ENCODE measurements around the gene PHKA2.

Gene PHKA2

DNA sequence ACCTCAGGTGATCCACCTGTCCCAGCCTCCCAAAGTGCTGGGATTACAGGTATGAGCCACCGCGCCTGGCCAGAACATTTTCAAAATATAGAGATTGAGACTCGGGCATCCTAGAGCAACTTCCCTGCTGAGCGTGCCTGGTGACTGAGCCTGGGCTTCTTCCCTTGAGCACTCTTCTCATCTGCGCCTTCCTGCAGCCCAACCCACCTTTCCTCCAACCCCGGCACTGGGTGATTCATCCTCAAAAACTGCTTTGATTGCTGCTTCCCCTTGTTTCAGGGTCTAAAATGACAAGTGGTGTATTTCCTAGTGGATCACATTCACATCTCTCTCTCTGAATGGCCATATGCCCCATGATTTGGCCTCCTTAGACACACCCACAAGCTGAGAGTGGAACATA is 37.8 kb downstream of the PHKA2 start:
- no peak for TF ChIP-seq CTCF (IDR thresholded peaks at IDR 0.05; ENCODE audit: poor library complexity, severe bottlenecking)
- H3K36me3 ChIP-seq (ENCODE audit: low read depth) = peaks cover 11% of the 10 kb centered on the region; the same call in 1 of the 2 replicates
- H3K4me1 ChIP-seq (ENCODE audit: insufficient read depth, poor library complexity, severe bottlenecking) = peaks cover 4% of the 10 kb centered on the region
- H3K27me3 ChIP-seq (ENCODE audit: insufficient read depth, poor library complexity, severe bottlenecking) = no peaks in the 10 kb centered on the region
- ATAC-seq (ENCODE audit: low read depth) (peak; percentile 78), DNase-seq (ENCODE audit: low spot score) (no peak)
- H3K9me3 ChIP-seq (ENCODE audit: severe bottlenecking) = no peaks in the 10 kb centered on the region
- no peak overlapping the region for H3K27ac ChIP-seq (ENCODE audit: poor library complexity, severe bottlenecking)
- no peak overlapping the region for H3K4me3 ChIP-seq (ENCODE audit: severe bottlenecking)

DNA sequence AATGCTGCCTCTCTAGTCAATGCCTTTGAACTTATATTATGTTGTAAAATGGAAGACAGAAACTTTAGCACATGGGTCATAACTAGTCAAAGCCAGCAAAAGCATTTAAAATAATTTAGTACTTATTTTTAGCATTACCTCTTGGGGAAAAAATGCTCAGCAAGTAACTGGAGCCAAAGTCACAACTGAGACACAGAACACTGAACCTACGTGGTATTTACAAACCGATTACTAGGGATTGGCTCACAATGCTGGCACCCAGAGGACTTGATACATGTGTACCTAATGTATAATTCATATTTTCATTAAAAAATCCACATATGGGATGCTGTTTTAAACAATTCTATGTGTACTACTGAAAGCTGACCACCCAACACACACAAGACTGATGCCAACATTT is 38.4 kb downstream of the PHKA2 start:
- no peaks in the 10 kb centered on the region for H3K9me3 ChIP-seq (ENCODE audit: severe bottlenecking)
- H3K36me3 ChIP-seq (ENCODE audit: low read depth) = peaks cover 11% of the 10 kb centered on the region; the same call in 1 of the 2 replicates
- H3K4me1 ChIP-seq (ENCODE audit: insufficient read depth, poor library complexity, severe bottlenecking) = peaks cover 4% of the 10 kb centered on the region
- H3K27me3 ChIP-seq (ENCODE audit: insufficient read depth, poor library complexity, severe bottlenecking) = no peaks in the 10 kb centered on the region
- no peak overlapping the region for H3K27ac ChIP-seq (ENCODE audit: poor library complexity, severe bottlenecking)
- no peak for TF ChIP-seq CTCF (IDR thresholded peaks at IDR 0.05; ENCODE audit: poor library complexity, severe bottlenecking)
- no peak for DNase-seq (ENCODE audit: low spot score)
- ATAC-seq (ENCODE audit: low read depth) = no peak
- H3K4me3 ChIP-seq (ENCODE audit: severe bottlenecking) = no peak overlapping the region

DNA sequence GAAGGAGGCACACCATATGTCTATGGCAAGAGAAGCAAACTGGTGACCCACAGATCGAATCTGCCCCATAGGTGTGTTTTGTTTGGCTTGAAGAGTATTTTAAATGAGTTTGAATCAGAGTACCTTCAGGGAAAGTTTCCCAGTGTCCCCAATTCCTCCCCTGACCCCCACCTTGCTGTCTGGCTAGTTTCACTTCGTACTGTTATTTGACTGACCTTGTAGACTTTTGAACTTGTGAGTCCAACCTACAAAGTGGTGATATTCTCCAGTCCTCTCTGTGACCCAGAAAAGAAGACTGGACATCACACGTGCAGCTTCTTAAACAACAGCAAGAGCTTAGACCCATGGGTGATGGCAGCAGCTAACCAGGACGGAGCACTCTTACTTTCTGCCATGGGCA is 39.4 kb downstream of the PHKA2 start:
- Histone ChIP-seq H3K4me3 (ENCODE audit: severe bottlenecking) (no peak overlapping the region), H3K9me3 (ENCODE audit: severe bottlenecking) (no peaks in the 10 kb centered on the region), H3K4me1 (ENCODE audit: insufficient read depth, poor library complexity, severe bottlenecking) (peaks cover 4% of the 10 kb centered on the region), H3K27ac (ENCODE audit: poor library complexity, severe bottlenecking) (no peak overlapping the region), H3K36me3 (ENCODE audit: low read depth) (peaks cover 11% of the 10 kb centered on the region; the same call in 1 of the 2 replicates), H3K27me3 (ENCODE audit: insufficient read depth, poor library complexity, severe bottlenecking) (no peaks in the 10 kb centered on the region)
- no peak for DNase-seq (ENCODE audit: low spot score)
- no peak for ATAC-seq (ENCODE audit: low read depth)
- TF ChIP-seq CTCF (IDR thresholded peaks at IDR 0.05; ENCODE audit: poor library complexity, severe bottlenecking) = no peak

DNA sequence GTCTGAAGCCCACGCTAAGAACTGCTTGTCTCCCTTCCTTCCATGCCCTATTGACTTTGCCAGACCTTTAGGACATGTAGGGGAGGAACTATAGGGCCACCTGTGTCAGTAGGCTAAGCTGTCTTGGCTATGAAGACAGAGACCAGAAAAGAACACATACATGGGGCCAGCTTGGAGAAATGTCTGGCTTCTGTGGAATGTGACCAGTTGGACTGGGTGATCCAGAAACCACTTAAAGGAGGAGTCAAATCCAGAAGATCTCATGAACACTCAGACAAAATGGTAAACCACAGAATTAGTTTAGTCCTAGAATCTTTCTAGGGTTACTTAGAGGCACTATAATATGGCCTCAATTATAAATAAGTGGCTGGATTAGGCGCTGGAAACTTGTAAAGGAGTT is 42.0 kb downstream of the PHKA2 start:
- H3K4me1 ChIP-seq (ENCODE audit: insufficient read depth, poor library complexity, severe bottlenecking) = peaks cover 4% of the 10 kb centered on the region
- no peak for DNase-seq (ENCODE audit: low spot score)
- no peak for TF ChIP-seq CTCF (IDR thresholded peaks at IDR 0.05; ENCODE audit: poor library complexity, severe bottlenecking)

DNA sequence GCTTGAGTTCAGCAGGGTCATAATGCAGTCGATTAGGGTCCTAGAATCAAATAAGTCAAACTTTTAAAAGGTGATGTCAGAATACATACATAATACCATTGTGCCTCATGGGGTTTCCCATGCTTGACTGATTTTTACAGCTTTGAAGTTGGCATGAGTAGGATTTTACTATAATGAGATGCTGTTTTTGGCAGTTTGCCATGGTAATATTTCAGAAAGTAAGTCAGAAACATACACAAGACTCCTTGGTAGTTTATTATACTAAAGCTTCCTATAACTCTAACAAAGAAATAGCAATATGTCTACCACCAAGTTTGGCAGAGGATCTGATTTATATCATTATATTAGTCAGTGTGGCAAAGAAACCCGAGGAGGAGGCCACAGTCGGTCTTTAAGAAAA is 45.2 kb downstream of the PHKA2 start:
- no peak for ATAC-seq (ENCODE audit: low read depth)
- Histone ChIP-seq H3K27me3 (ENCODE audit: insufficient read depth, poor library complexity, severe bottlenecking) (no peaks in the 10 kb centered on the region), H3K27ac (ENCODE audit: poor library complexity, severe bottlenecking) (no peak overlapping the region), H3K36me3 (ENCODE audit: low read depth) (peaks cover 20% of the 10 kb centered on the region), H3K4me1 (ENCODE audit: insufficient read depth, poor library complexity, severe bottlenecking) (no peaks in the 10 kb centered on the region), H3K4me3 (ENCODE audit: severe bottlenecking) (no peak overlapping the region), H3K9me3 (ENCODE audit: severe bottlenecking) (no peaks in the 10 kb centered on the region)
- no peak for TF ChIP-seq CTCF (IDR thresholded peaks at IDR 0.05; ENCODE audit: poor library complexity, severe bottlenecking)
- no peak for DNase-seq (ENCODE audit: low spot score)

More for the DNA sequence above, 42.0 kb downstream of the PHKA2 start:
- Histone ChIP-seq H3K27me3 (ENCODE audit: insufficient read depth, poor library complexity, severe bottlenecking) (no peaks in the 10 kb centered on the region), H3K4me3 (ENCODE audit: severe bottlenecking) (no peak overlapping the region), H3K36me3 (ENCODE audit: low read depth) (peaks cover 15% of the 10 kb centered on the region), H3K9me3 (ENCODE audit: severe bottlenecking) (no peaks in the 10 kb centered on the region), H3K27ac (ENCODE audit: poor library complexity, severe bottlenecking) (no peak overlapping the region)
- ATAC-seq (ENCODE audit: low read depth) = no peak
